Ramos (cell line): ENCODE data around the gene ERICH6B.
"Not testable (repeated sequence)": the region's sequence is repeated elsewhere in the genome, so short reads cannot be mapped to it uniquely, and the experiment has no call there.

Experiments used
- in situ Hi-C: fragments of 300-500 bp; cut with MboI; formaldehyde crosslinking; loops from one replicate; pipeline ENCODE4 v1.14.3; 2022; ENCODE audit warnings: low sequenced_read_pairs; ENCODE audit not compliant: unreplicated experiment

Gene ERICH6B

GRCh38 chr13:45615501-45616101, at the start of gene ERICH6B:
Gene ERICH6B (minus strand): TSS chr13:45615739. CDS start chr13:45597005, 18,734 bp downstream.
- in situ Hi-C loops, result no loop called here

- in situ Hi-C loops, result not testable (repeated sequence)
Observed at GRCh38 chr13:45662903-45663302, 47.4 kb upstream of the ERICH6B start.

GRCh38 chr13:45662162-45662561, 46.6 kb upstream of the ERICH6B start:
- in situ Hi-C loops, result no loop called here

- in situ Hi-C loops, result not testable (repeated sequence)
Observed at GRCh38 chr13:45660458-45660857, 44.9 kb upstream of the ERICH6B start.

- in situ Hi-C loops, result no loop called here
Observed at GRCh38 chr13:45659536-45659935, 44.0 kb upstream of the ERICH6B start.

GRCh38 chr13:45658586-45659235, 43.2 kb upstream of the ERICH6B start:
- in situ Hi-C loops, result no loop called here

GRCh38 chr13:45654633-45655349, 39.3 kb upstream of the ERICH6B start:
- in situ Hi-C loops, result no loop called here

GRCh38 chr13:45645263-45645662, 29.7 kb upstream of the ERICH6B start:
- in situ Hi-C loops, result not testable (repeated sequence)

- in situ Hi-C loops, result not testable (repeated sequence)
Observed at GRCh38 chr13:45642159-45642558, 26.6 kb upstream of the ERICH6B start.

- in situ Hi-C loops, result not testable (repeated sequence)
Observed at GRCh38 chr13:45635291-45635690, 19.8 kb upstream of the ERICH6B start.

- in situ Hi-C loops, result no loop called here
Observed at GRCh38 chr13:45630791-45631190, 15.3 kb upstream of the ERICH6B start.

- in situ Hi-C loops, result no loop called here
Observed at GRCh38 chr13:45629940-45630339, 14.4 kb upstream of the ERICH6B start.

GRCh38 chr13:45628094-45628493, 12.6 kb upstream of the ERICH6B start:
- in situ Hi-C loops, result no loop called here

- in situ Hi-C loops, result no loop called here
Observed at GRCh38 chr13:45627656-45628055, 12.1 kb upstream of the ERICH6B start.

- in situ Hi-C loops, result no loop called here
Observed at GRCh38 chr13:45626731-45627374, 11.3 kb upstream of the ERICH6B start.

- in situ Hi-C loops, result no loop called here
Observed at GRCh38 chr13:45623516-45624090, 8.1 kb upstream of the ERICH6B start.

GRCh38 chr13:45621950-45622349, 6.4 kb upstream of the ERICH6B start:
- in situ Hi-C loops, result no loop called here

- in situ Hi-C loops, result no loop called here
Observed at GRCh38 chr13:45607931-45608330, 7.6 kb downstream of the ERICH6B start.

GRCh38 chr13:45604892-45605291, 10.6 kb downstream of the ERICH6B start:
- in situ Hi-C loops, result no loop called here

GRCh38 chr13:45603338-45603737, 12.2 kb downstream of the ERICH6B start:
- in situ Hi-C loops, result no loop called here
